Uterus (tissue), 2 donors: ENCODE results near the gene LRRC4B.

Experiments
- CTCF ChIP-seq, 4 experiments: fragments of 200-600 bp in 2 of 4; fragments of 450-650 bp in 2 of 4; sonication (generic) in 2 of 4; IDR thresholded peaks; one replicate each; pipeline ENCODE4 v1.5.1; 2016 to 2019; ENCODE audit warnings: antibody characterized with exemption in 4 of 4, mild to moderate bottlenecking in 2 of 4, moderate library complexity in 1 of 4
- POLR2A ChIP-seq, 2 donors: fragments of 450-650 bp; IDR thresholded peaks; one replicate each; pipeline ENCODE4 v1.6.1; 2016; ENCODE audit warnings: antibody characterized with exemption in 2 of 2, mild to moderate bottlenecking in 1 of 2, moderate library complexity in 1 of 2

- no peak for TF ChIP-seq POLR2A (IDR thresholded peaks at IDR 0.05)
- TF ChIP-seq CTCF (IDR thresholded peaks at IDR 0.05): no peak
Observed at GRCh38 chr19:50602935-50603334, 34.7 kb upstream of the LRRC4B start.
